NT2/D1 (cell line): ENCODE results near the gene ERVH48-1.

Experiments
- SUZ12 ChIP-seq: IDR thresholded peaks from 2 replicates; pipeline ENCODE4 v1.6.1; 2011; ENCODE audit not compliant: insufficient read length, insufficient read depth; ENCODE audit errors: extremely low read depth
- YY1 ChIP-seq: IDR thresholded peaks from 2 replicates; pipeline ENCODE4 v1.6.1; 2011; ENCODE audit not compliant: insufficient read length, insufficient read depth
- ZNF274 ChIP-seq: IDR thresholded peaks from 2 replicates; pipeline ENCODE4 v1.6.1; 2011; ENCODE audit warnings: mild to moderate bottlenecking, low read depth, low read length

GRCh38 chr21:42906233-42906632 is 19.2 kb downstream of the ERVH48-1 start:
- TF ChIP-seq SUZ12 (no peak), YY1 (no peak), ZNF274 (no peak)
